ENCODE measurements around the gene FAM163A.

Gene FAM163A

GRCh38 chr1:179856296-179856695, 113.2 kb downstream of the FAM163A start:
- DNase-seq: no peak

- no peak for DNase-seq
Measured at GRCh38 chr1:179857009-179857408, 113.9 kb downstream of the FAM163A start.

- DNase-seq: no peak
Measured at GRCh38 chr1:179860652-179861051, 117.6 kb downstream of the FAM163A start.

DNA sequence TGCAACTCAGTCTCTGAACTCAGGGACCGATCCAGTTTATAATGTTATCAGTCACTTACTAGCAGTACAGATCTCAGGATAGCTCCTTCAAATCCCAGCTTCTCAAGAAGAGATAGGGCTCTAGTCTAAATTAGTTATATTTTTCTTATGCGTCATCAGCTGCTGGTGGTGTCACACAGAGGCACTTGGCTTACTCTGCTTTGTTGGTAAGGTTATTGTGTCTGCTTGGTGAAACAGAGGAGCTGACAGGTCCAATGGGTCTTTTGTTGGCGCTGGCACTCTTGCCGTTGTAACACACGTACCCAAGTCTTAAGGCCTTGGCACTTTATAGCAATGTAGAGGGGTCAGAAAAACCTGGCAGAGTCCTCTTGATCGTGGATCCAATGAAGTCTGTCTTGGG, 122.3 kb downstream of the FAM163A start:
- no peak for DNase-seq
